Measurements from ENCODE around the gene CBY1. TPM values are rescaled to one million over a fixed set of nuclear protein-coding genes. Genes with fewer than 3 reads are reported as not detected.

The CBY1 gene
- total and polyA plus RNA-seq, 9 of the 15 experiments (the other 6 are each of a cell fraction or from before 2014, with no cell fraction given), result 5.7 to 19.7 (median 10.8) TPM

GRCh38 chr22:38704654-38705234 lies 48.3 kb downstream of the CBY1 start (continued):
- no peak for TF ChIP-seq ZBTB34 (CRISPR knock-in tag; IDR thresholded peaks at IDR 0.05)
- TF ChIP-seq SMARCA4 (IDR thresholded peaks at IDR 0.05), result peak; percentile 37; the same call in 1 of the 2 replicates
- peak; percentile 69; the same call in 1 of the 2 replicates for TF ChIP-seq ZNF592 (IDR thresholded peaks at IDR 0.05)
- no peak for TF ChIP-seq GABPA (tag; conservative IDR thresholded peaks at IDR 0.05; ENCODE audit: low read depth)
- no peak for TF ChIP-seq ZNF121 (CRISPR knock-in tag; conservative IDR thresholded peaks at IDR 0.05)
- TF ChIP-seq ZFX (CRISPR knock-in tag; IDR thresholded peaks at IDR 0.05), result peak; percentile 45; the same call in 1 of the 2 replicates
- TF ChIP-seq BACH1 (tag; IDR thresholded peaks at IDR 0.05), result peak; percentile 49; the same call in 1 of the 2 replicates
- TF ChIP-seq CREB1 (IDR thresholded peaks at IDR 0.05), result no peak
- no peak for TF ChIP-seq CREB1 (CRISPR knock-in tag; IDR thresholded peaks at IDR 0.05)
- TF ChIP-seq ZBTB7A (IDR thresholded peaks at IDR 0.05; ENCODE audit: borderline replicate concordance, control insufficient read depth, low read depth, low read length), result no peak
- no peak for TF ChIP-seq TAF7 (tag; IDR thresholded peaks at IDR 0.05)
- peak in 1 of 2 experiments; percentile 39; a peak in 1 of 4 replicates for TF ChIP-seq MLLT1 (IDR thresholded peaks at IDR 0.05)
- no peak for TF ChIP-seq CREBBP (IDR thresholded peaks at IDR 0.05; ENCODE audit: low read depth, low read length)
